Vagina (tissue), 2 donors: ENCODE results near the gene HRH2.

ENCODE experiments used
- CTCF ChIP-seq, 3 experiments: fragments of 450-650 bp in 2 of 3; fragments of 200-600 bp in 1 of 3; sonication (generic) in 1 of 3; IDR thresholded peaks; one replicate each; pipeline ENCODE4 v1.5.1; 2017 to 2019; ENCODE audit warnings: antibody characterized with exemption in 3 of 3, mild to moderate bottlenecking in 2 of 3, moderate library complexity in 2 of 3
- POLR2A ChIP-seq, 2 donors: fragments of 450-650 bp; IDR thresholded peaks; one replicate each; pipeline ENCODE4 v1.6.1; 2017; ENCODE audit warnings: antibody characterized with exemption in 2 of 2, mild to moderate bottlenecking in 2 of 2, moderate library complexity in 2 of 2

DNA sequence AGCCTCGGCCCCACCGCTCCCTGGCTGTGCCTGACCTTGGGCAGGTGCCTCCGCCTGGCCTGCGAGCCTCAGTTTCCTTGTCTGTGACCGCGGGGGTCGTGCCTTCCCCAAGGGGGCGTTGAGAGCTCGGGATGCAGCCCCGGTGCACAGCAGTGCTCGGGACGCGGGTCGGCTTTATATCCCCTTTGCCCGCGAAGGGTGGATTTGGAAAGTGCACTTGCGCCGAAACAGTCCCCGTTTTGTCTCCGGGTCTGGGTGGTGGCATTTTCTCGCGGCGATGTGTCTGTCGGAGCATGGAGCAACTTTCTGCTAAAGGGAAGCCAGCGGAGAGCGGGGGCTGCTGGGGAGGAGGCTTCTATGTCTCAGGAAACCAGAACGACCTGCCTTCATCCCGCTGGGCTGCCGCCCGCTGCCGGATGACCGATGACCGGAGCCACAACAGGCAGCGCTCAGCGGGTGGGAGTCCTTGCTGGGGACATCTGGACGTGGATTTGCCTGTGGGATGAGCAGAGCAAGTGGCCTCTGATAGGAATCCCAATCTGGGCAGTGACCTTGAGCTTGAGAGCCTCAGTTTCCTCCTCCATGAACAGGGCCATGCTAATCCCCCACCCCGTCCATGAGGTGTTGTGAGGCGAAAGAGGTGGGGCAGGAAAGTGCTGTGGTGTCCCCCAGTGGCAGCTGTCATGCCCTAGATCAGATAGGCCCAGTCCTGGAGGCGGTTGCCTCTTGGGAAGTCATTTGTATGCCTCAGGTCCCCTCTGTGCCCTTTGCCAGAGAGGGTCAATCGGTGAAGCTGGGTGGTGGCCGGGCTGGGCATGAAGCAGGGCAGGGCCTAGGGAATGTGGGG lies 651 bp downstream of the HRH2 start:
- TF ChIP-seq POLR2A (IDR thresholded peaks at IDR 0.05) (no peak), CTCF (IDR thresholded peaks at IDR 0.05) (no peak)
